GM23248 (cell line): ENCODE results near the gene EMP2. TPM values are rescaled to one million over a fixed set of nuclear protein-coding genes. Genes with fewer than 3 reads are reported as not detected.

ENCODE experiments used
- DNase-seq: peaks from one replicate; pipeline ENCODE4 v3.0.0-alpha.2; 2015
- H2AFZ ChIP-seq: fragments of 200-600 bp; sonication (generic); 2 replicates; pipeline ENCODE4 v1.6.1; 2016; ENCODE audit warnings: antibody characterized with exemption
- H3F3A ChIP-seq: fragments of 200-600 bp; sonication (generic); 2 replicates; pipeline ENCODE4 v1.6.1; 2016; ENCODE audit warnings: mild to moderate bottlenecking, antibody characterized with exemption, mixed run types; ENCODE audit not compliant: insufficient read depth
- H3K27ac ChIP-seq: fragments of 200-600 bp; sonication (generic); 2 replicates; pipeline ENCODE4 v1.5.1; 2016; ENCODE audit warnings: mild to moderate bottlenecking
- H3K27me3 ChIP-seq: fragments of 200-600 bp; sonication (generic); replicated peaks from 2 replicates; pipeline ENCODE4 v1.6.1; 2016; ENCODE audit warnings: mild to moderate bottlenecking; ENCODE audit not compliant: insufficient read depth
- H3K36me3 ChIP-seq: fragments of 200-600 bp; sonication (generic); 2 replicates; pipeline ENCODE4 v1.6.1; 2016; ENCODE audit warnings: low read depth, mild to moderate bottlenecking
- H3K4me1 ChIP-seq: fragments of 200-600 bp; sonication (generic); 2 replicates; pipeline ENCODE4 v1.6.1; 2016; ENCODE audit warnings: mild to moderate bottlenecking; ENCODE audit not compliant: insufficient read depth
- H3K4me2 ChIP-seq: fragments of 200-600 bp; sonication (generic); one replicate; pipeline ENCODE4 v1.6.1; 2016; ENCODE audit warnings: mild to moderate bottlenecking; ENCODE audit not compliant: unreplicated experiment
- H3K4me3 ChIP-seq: fragments of 200-600 bp; sonication (generic); 2 replicates; pipeline ENCODE4 v1.5.1; 2016; ENCODE audit warnings: mild to moderate bottlenecking
- H3K79me2 ChIP-seq: fragments of 200-600 bp; sonication (generic); 2 replicates; pipeline ENCODE4 v1.6.1; 2016; ENCODE audit warnings: mild to moderate bottlenecking; ENCODE audit not compliant: insufficient read depth
- H3K9ac ChIP-seq: fragments of 200-600 bp; sonication (generic); 2 replicates; pipeline ENCODE4 v1.6.1; 2016; ENCODE audit warnings: mild to moderate bottlenecking
- H3K9me2 ChIP-seq: fragments of 200-600 bp; sonication (generic); 2 replicates; pipeline ENCODE4 v1.6.1; 2016; ENCODE audit warnings: mixed run types, mild to moderate bottlenecking, moderate library complexity; ENCODE audit not compliant: insufficient read depth
- H3K9me3 ChIP-seq: fragments of 200-600 bp; sonication (generic); one replicate; pipeline ENCODE4 v1.6.1; 2017; ENCODE audit warnings: low read depth
- H4K20me1 ChIP-seq: fragments of 200-600 bp; sonication (generic); 2 replicates; pipeline ENCODE4 v1.6.0; 2016; ENCODE audit not compliant: insufficient read depth
- EZH2 ChIP-seq: fragments of 200-600 bp; sonication (generic); IDR thresholded peaks from 2 replicates; pipeline ENCODE4 v1.6.1; 2018; ENCODE audit warnings: antibody characterized with exemption, mild to moderate bottlenecking; ENCODE audit not compliant: insufficient read depth, poor library complexity, severe bottlenecking
- EZH2phosphoT487 ChIP-seq: fragments of 200-600 bp; sonication (generic); IDR thresholded peaks from 2 replicates; pipeline ENCODE4 v1.6.1; 2018; ENCODE audit warnings: antibody characterized with exemption, moderate library complexity, mild to moderate bottlenecking, low read depth; ENCODE audit not compliant: insufficient read depth
- WGBS, 2 experiments: methylation state at CpG; one replicate each; pipeline ENCODE4 v1.1.6; 2015 to 2017; ENCODE audit warnings: low lambda C conversion rate in 2 of 2, low coverage in 1 of 2; ENCODE audit errors: missing lambda C conversion rate in 2 of 2; 5-methylcytosine and 5-hydroxymethylcytosine counted together
- in situ Hi-C: fragments of 300-500 bp; cut with MboI; formaldehyde crosslinking; loops from 2 replicates; pipeline ENCODE4 v1.15.0; 2020
- polyA plus RNA-seq: library from polyadenylated mRNA; unstranded; fragments of >200 nt; fragmentation: Nextera tagmentation; extraction: Ambion mirVana; gene quantifications from 2 replicates; pipeline ENCODE4 v1.2.1, GENCODE V29; 2016
- total RNA-seq: library from RNA; depleted of rRNA; stranded (reverse); fragments of >200 nt; shearing (Covaris generic); gene quantifications from 2 replicates; pipeline ENCODE4 v1.2.3, GENCODE V29; 2014

Gene EMP2
- total and polyA plus RNA-seq, 2 experiments from 2014 or later, result 26.0 to 73.7 TPM

DNA sequence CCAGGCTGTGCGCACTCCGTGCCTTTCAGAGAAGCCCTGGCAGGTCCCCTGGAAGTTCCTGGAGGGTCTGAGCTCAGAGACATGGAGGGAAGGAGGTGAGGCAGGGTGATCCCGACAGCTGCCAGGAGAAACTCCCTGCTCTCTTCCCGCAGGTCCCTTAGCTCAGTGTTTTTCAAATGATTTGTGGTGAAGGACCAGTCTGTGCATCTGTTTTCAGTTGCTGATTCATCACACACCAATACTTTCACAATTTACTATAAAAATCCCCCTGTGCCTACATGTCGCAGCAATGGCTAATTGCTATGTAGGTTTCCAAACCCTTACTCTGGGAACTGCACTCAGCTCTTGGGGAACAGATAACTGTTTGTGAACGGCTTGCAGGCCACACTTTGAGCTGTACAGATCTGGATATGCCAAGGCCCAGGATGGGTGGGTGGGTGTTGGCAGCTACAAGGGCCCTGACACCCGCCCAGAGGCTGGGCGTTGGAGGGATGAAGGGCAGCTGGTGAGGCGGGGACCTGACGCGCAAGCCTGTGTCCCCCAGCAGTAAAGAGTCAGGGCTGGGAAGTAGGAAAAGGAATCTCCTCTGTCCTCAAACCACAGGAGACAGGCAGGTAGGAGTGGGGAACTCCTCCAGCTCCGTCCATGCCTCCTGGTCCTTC is 20.5 kb upstream of the EMP2 start:
- 0 out of 2 replicates have a peak, but pooled peaks cover 8% of the 10 kb centered on the region for H3F3A ChIP-seq
- peaks cover 9% of the 10 kb centered on the region for H3K4me1 ChIP-seq
- H3K9me3 ChIP-seq, result no peaks in the 10 kb centered on the region
- H3K27ac ChIP-seq, result no peak overlapping the region
- no peaks in the 10 kb centered on the region for H3K9me2 ChIP-seq
- H3K4me3 ChIP-seq, result no peak overlapping the region
- no peaks in the 10 kb centered on the region for H3K79me2 ChIP-seq
- in situ Hi-C loops, result no loop called here
- peak overlapping the region; percentile 12 for H3K4me2 ChIP-seq
- H2AFZ ChIP-seq, result no peak overlapping the region
- 36 to 46% methylated on average over 12 of the region's 12 CpGs for WGBS, 2 experiments
- H3K9ac ChIP-seq, result no peak overlapping the region
- no peaks in the 10 kb centered on the region for H3K36me3 ChIP-seq
- DNase-seq, result peak; percentile 64
- TF ChIP-seq EZH2phosphoT487 (no peak), EZH2 (no peak)
- H4K20me1 ChIP-seq, result no peaks in the 10 kb centered on the region
- H3K27me3 ChIP-seq, result no peaks in the 10 kb centered on the region

DNA sequence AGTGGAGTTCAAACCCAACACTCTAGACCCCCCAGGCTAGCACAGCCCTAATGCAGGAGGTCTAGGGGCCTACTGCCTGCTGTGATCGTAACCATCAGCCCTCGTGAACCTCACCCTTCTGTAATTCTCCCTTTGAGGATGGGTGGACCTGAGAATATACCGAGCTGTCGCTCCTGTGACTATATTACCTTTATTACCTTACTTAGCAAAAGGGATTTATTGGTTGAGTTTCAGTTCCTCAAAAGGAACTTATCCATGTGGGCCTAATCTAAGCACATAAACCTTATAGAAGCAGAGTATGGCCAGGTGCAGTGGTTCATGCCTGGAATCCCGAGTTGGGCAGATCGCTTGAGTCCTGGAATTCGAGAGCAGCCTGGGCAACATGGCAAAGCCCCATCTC is 19.2 kb upstream of the EMP2 start:
- 0 out of 2 replicates have a peak, but pooled peaks cover 8% of the 10 kb centered on the region for H3F3A ChIP-seq
- H3K9ac ChIP-seq, result no peak overlapping the region
- WGBS, 2 experiments, result 88 to 89% methylated on average over 7 of the region's 7 CpGs
- no peak overlapping the region for H3K4me3 ChIP-seq
- no peaks in the 10 kb centered on the region for H3K27me3 ChIP-seq
- no peaks in the 10 kb centered on the region for H3K36me3 ChIP-seq
- H3K4me1 ChIP-seq, result peaks cover 9% of the 10 kb centered on the region
- no peak overlapping the region for H3K27ac ChIP-seq
- no peaks in the 10 kb centered on the region for H3K9me3 ChIP-seq
- no peak overlapping the region for H2AFZ ChIP-seq
- no peak for TF ChIP-seq EZH2
- TF ChIP-seq EZH2phosphoT487, result no peak
- H3K9me2 ChIP-seq, result no peaks in the 10 kb centered on the region
- no peak overlapping the region for H3K4me2 ChIP-seq
- in situ Hi-C loops, result no loop called here
- no peak for DNase-seq
- H4K20me1 ChIP-seq, result no peaks in the 10 kb centered on the region
- no peaks in the 10 kb centered on the region for H3K79me2 ChIP-seq

DNA sequence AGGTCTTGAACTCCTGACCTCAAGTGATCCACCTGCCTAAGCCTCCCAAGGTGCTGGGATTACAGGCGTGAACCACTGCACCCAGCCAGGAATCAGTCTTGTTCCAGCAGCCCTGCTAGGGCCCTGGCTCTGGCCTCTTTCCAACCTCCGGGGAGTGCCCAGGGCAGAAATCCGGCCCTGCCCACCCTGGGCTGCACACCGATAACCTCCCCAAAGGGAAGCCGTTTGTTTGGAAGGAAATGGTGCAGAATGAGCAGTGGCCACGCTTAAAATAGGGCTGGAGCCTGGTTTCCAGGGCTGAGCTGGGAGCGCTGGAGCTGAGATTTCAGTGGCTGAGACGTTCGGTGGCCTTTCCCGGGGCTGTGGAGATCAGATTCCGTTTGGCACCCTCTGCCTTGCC is 17.8 kb upstream of the EMP2 start:
- no peaks in the 10 kb centered on the region for H3K9me3 ChIP-seq
- H3F3A ChIP-seq, result 0 out of 2 replicates have a peak, but pooled peaks cover 8% of the 10 kb centered on the region
- H3K4me1 ChIP-seq, result peaks cover 9% of the 10 kb centered on the region
- no peak for DNase-seq
- no peaks in the 10 kb centered on the region for H4K20me1 ChIP-seq
- TF ChIP-seq EZH2phosphoT487, result no peak
- no peaks in the 10 kb centered on the region for H3K9me2 ChIP-seq
- H3K27ac ChIP-seq, result no peak overlapping the region
- H3K4me3 ChIP-seq, result no peak overlapping the region
- H3K36me3 ChIP-seq, result no peaks in the 10 kb centered on the region
- WGBS, 2 experiments, result 65 to 76% methylated on average over 11 of the region's 11 CpGs
- no peak overlapping the region for H3K4me2 ChIP-seq
- no peaks in the 10 kb centered on the region for H3K27me3 ChIP-seq
- no peaks in the 10 kb centered on the region for H3K79me2 ChIP-seq
- no peak overlapping the region for H2AFZ ChIP-seq
- in situ Hi-C loops, result no loop called here
- H3K9ac ChIP-seq, result no peak overlapping the region

DNA sequence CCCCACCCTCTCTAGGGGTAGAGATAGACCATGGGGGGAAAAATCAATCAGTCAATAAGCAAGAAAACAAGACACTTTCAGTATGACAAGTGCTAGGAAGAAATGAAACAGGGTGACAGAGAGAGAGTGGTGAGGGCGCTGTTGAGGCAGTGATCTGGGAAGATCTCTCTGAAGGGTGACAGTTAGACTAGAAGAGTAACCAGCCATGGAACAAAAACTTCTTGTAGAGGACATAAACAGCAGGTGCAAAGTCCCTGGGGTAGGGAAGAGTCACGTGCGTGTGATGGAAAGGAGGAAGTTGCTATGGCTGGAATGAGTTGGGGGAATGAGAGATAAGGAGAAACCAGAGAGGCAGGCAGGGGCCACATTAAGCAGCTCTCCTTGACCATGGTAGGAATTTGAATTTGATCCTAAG is 16.8 kb upstream of the EMP2 start:
- TF ChIP-seq EZH2 (no peak), EZH2phosphoT487 (no peak)
- Histone ChIP-seq H2AFZ (no peak overlapping the region), H3K4me2 (no peak overlapping the region), H3K27ac (no peak overlapping the region), H3K9me3 (no peaks in the 10 kb centered on the region), H3F3A (0 out of 2 replicates have a peak, but pooled peaks cover 8% of the 10 kb centered on the region), H3K4me3 (no peak overlapping the region), H3K9me2 (no peaks in the 10 kb centered on the region), H3K9ac (no peak overlapping the region), H3K27me3 (no peaks in the 10 kb centered on the region), H3K36me3 (no peaks in the 10 kb centered on the region), H4K20me1 (no peaks in the 10 kb centered on the region), H3K79me2 (no peaks in the 10 kb centered on the region), H3K4me1 (peaks cover 9% of the 10 kb centered on the region)
- in situ Hi-C loops, result no loop called here
- WGBS, 2 experiments, result 88 to 93% methylated on average over 3 of the region's 3 CpGs
- DNase-seq, result no peak
